ENCODE results near the gene ACTR1B. TPM values are rescaled to one million over a fixed set of nuclear protein-coding genes. Genes with fewer than 3 reads are reported as not detected.

ACTR1B gene
- total RNA-seq, 1 donor from 2014 or later: 35.6 TPM

DNA sequence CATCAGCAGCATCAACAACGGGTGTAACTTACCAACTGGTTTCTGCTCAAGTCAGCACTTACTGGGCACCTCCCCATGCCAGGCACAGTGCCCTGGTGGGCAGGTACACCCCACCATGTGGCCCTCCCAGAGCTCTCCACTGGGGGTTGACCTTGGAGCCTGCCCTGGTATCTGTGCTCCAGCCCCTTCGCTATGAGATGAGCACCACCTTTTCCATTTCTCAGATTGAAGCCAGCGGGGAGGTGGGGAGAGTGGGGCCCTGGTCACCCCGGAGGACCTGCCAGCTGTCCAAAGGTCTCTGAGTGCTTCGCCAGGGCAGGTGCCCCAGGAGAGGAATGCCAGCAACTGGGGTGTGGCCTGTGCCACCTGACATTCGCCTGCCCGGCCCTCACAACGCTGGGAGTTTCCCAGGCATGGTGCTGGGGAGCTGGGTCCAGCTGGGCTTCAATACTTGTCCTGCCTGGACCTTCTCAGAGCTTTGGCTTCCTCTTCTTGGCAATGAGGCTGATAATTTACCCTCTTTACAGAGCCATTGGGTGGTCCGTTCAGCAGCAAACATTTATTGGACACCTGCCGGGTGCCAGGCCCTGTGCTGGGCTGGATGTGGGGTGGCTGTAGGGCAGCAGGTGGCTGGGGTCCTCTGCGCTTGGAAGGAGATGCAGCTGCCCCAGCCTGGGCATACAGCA, 43.7 kb upstream of the ACTR1B start:
- H3K4me3 ChIP-seq (ENCODE audit: insufficient read depth, low read depth, low read length): no peak overlapping the region
- Mint-ChIP-seq H3K4me1 (ENCODE audit: low read depth, unreplicated experiment) (peaks cover 2% of the 10 kb centered on the region), H3K36me3 (ENCODE audit: low read depth, unreplicated experiment) (no peaks in the 10 kb centered on the region), H3K4me3 (ENCODE audit: unreplicated experiment) (no peak overlapping the region), H3K9me3 (ENCODE audit: unreplicated experiment) (no peaks in the 10 kb centered on the region), H3K27ac (ENCODE audit: unreplicated experiment) (no peak overlapping the region), H3K27me3 (ENCODE audit: low read depth, unreplicated experiment) (peaks cover 10% of the 10 kb centered on the region)
- no peak overlapping the region for H3K27ac ChIP-seq (ENCODE audit: low read depth, low read length)
- DNase-seq (ENCODE audit: low read depth) (no peak), FAIRE-seq (no peak)
- no peaks in the 10 kb centered on the region for H4K20me1 ChIP-seq (ENCODE audit: insufficient read depth, low read length)
- H3K9ac ChIP-seq (ENCODE audit: low read length): no peak overlapping the region
- no peaks in the 10 kb centered on the region for H3K4me1 ChIP-seq (ENCODE audit: insufficient read depth, low read length)
- H3K36me3 ChIP-seq (ENCODE audit: insufficient read depth, low read length): no peaks in the 10 kb centered on the region
- no peaks in the 10 kb centered on the region for H3K9me3 ChIP-seq (ENCODE audit: insufficient read depth, low read depth, low read length)
- H3K27me3 ChIP-seq (ENCODE audit: insufficient read depth, low read length): no peaks in the 10 kb centered on the region
- TF ChIP-seq EZH2 (IDR thresholded peaks at IDR 0.05; ENCODE audit: insufficient read depth, low read length) (no peak), CTCF (IDR thresholded peaks at IDR 0.05; ENCODE audit: insufficient read depth, low read depth, low read length) (no peak)
- H2AFZ ChIP-seq (ENCODE audit: low read depth, low read length): no peak overlapping the region
- H3K79me2 ChIP-seq (ENCODE audit: insufficient read depth, low read length): no peaks in the 10 kb centered on the region
- no peak overlapping the region for H3K4me2 ChIP-seq (ENCODE audit: low read length)

GRCh38 chr2:97706708-97707345, 43.0 kb upstream of the ACTR1B start:
- no peaks in the 10 kb centered on the region for H3K36me3 Mint-ChIP-seq (ENCODE audit: low read depth, unreplicated experiment)
- no peak overlapping the region for H3K9ac ChIP-seq (ENCODE audit: low read length)
- no peaks in the 10 kb centered on the region for H3K9me3 Mint-ChIP-seq (ENCODE audit: unreplicated experiment)
- no peak overlapping the region for H2AFZ ChIP-seq (ENCODE audit: low read depth, low read length)
- peaks cover 2% of the 10 kb centered on the region for H3K4me1 Mint-ChIP-seq (ENCODE audit: low read depth, unreplicated experiment)
- no peak overlapping the region for H3K4me2 ChIP-seq (ENCODE audit: low read length)
- DNase-seq (ENCODE audit: low read depth) (no peak), FAIRE-seq (no peak)
- no peaks in the 10 kb centered on the region for H3K9me3 ChIP-seq (ENCODE audit: insufficient read depth, low read depth, low read length)
- no peaks in the 10 kb centered on the region for H3K4me1 ChIP-seq (ENCODE audit: insufficient read depth, low read length)
- no peak overlapping the region for H3K4me3 Mint-ChIP-seq (ENCODE audit: unreplicated experiment)
- TF ChIP-seq EZH2 (IDR thresholded peaks at IDR 0.05; ENCODE audit: insufficient read depth, low read length) (no peak), CTCF (IDR thresholded peaks at IDR 0.05; ENCODE audit: insufficient read depth, low read depth, low read length) (no peak)
- no peaks in the 10 kb centered on the region for H3K27me3 ChIP-seq (ENCODE audit: insufficient read depth, low read length)
- no peak overlapping the region for H3K27ac Mint-ChIP-seq (ENCODE audit: unreplicated experiment)
- H3K4me3 ChIP-seq (ENCODE audit: insufficient read depth, low read depth, low read length): no peak overlapping the region
- H3K36me3 ChIP-seq (ENCODE audit: insufficient read depth, low read length): no peaks in the 10 kb centered on the region
- H3K27ac ChIP-seq (ENCODE audit: low read depth, low read length): no peak overlapping the region
- H3K27me3 Mint-ChIP-seq (ENCODE audit: low read depth, unreplicated experiment): peaks cover 7% of the 10 kb centered on the region
- H4K20me1 ChIP-seq (ENCODE audit: insufficient read depth, low read length): no peaks in the 10 kb centered on the region
- H3K79me2 ChIP-seq (ENCODE audit: insufficient read depth, low read length): no peaks in the 10 kb centered on the region

GRCh38 chr2:97706112-97706511, 42.3 kb upstream of the ACTR1B start:
- no peaks in the 10 kb centered on the region for H3K79me2 ChIP-seq (ENCODE audit: insufficient read depth, low read length)
- DNase-seq (ENCODE audit: low read depth) (no peak), FAIRE-seq (no peak)
- Mint-ChIP-seq H3K4me3 (ENCODE audit: unreplicated experiment) (no peak overlapping the region), H3K9me3 (ENCODE audit: unreplicated experiment) (no peaks in the 10 kb centered on the region), H3K27ac (ENCODE audit: unreplicated experiment) (no peak overlapping the region), H3K4me1 (ENCODE audit: low read depth, unreplicated experiment) (peaks cover 2% of the 10 kb centered on the region), H3K27me3 (ENCODE audit: low read depth, unreplicated experiment) (peaks cover 7% of the 10 kb centered on the region), H3K36me3 (ENCODE audit: low read depth, unreplicated experiment) (no peaks in the 10 kb centered on the region)
- no peak overlapping the region for H2AFZ ChIP-seq (ENCODE audit: low read depth, low read length)
- H3K36me3 ChIP-seq (ENCODE audit: insufficient read depth, low read length): no peaks in the 10 kb centered on the region
- no peak overlapping the region for H3K27ac ChIP-seq (ENCODE audit: low read depth, low read length)
- no peaks in the 10 kb centered on the region for H3K9me3 ChIP-seq (ENCODE audit: insufficient read depth, low read depth, low read length)
- H3K4me1 ChIP-seq (ENCODE audit: insufficient read depth, low read length): no peaks in the 10 kb centered on the region
- no peaks in the 10 kb centered on the region for H4K20me1 ChIP-seq (ENCODE audit: insufficient read depth, low read length)
- no peak overlapping the region for H3K4me2 ChIP-seq (ENCODE audit: low read length)
- H3K4me3 ChIP-seq (ENCODE audit: insufficient read depth, low read depth, low read length): no peak overlapping the region
- H3K9ac ChIP-seq (ENCODE audit: low read length): no peak overlapping the region
- no peaks in the 10 kb centered on the region for H3K27me3 ChIP-seq (ENCODE audit: insufficient read depth, low read length)
- TF ChIP-seq EZH2 (IDR thresholded peaks at IDR 0.05; ENCODE audit: insufficient read depth, low read length): no peak
- no peak for TF ChIP-seq CTCF (IDR thresholded peaks at IDR 0.05; ENCODE audit: insufficient read depth, low read depth, low read length)

All from astrocyte (in vitro differentiated cells and primary cell).